ENCODE results near the gene FERMT2. TPM values are rescaled to one million over a fixed set of nuclear protein-coding genes. Genes with fewer than 3 reads are reported as not detected.
A peak's percentile ranks its signal among the peaks of the same experiment; 100 is the strongest.
"Not testable (repeated sequence)": the region's sequence is repeated elsewhere in the genome, so short reads cannot be mapped to it uniquely, and the experiment has no call there.

The FERMT2 gene
- total RNA-seq, 4 donors from 2014 or later = 98.2 to 201 (median 180) TPM

DNA sequence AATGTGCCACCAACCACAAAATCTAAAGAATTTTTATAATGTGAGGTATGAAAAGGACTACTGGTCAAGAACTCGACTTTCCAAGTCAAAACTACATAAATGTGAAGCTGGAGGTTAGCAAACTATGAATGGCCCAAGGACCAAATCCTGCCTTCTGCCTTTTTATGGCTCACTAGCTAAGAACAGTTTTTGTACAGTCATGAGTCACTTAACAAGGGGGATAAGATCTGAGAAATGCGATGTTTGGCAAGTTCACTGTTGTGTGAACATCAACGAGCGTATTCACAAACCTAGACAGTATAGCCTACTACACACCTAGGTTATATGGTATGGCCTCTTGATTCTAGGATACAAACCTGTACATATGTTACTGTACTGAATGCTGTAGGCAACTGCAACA lies 28.2 kb downstream of the FERMT2 start:
- DNase-seq = no peak
- intact Hi-C loops (cut with DNase I; ENCODE audit: low total_unique reads) = no loop called here
- no peak for TF ChIP-seq POLR2A (IDR thresholded peaks at IDR 0.05)
- TF ChIP-seq, protein P1, sequence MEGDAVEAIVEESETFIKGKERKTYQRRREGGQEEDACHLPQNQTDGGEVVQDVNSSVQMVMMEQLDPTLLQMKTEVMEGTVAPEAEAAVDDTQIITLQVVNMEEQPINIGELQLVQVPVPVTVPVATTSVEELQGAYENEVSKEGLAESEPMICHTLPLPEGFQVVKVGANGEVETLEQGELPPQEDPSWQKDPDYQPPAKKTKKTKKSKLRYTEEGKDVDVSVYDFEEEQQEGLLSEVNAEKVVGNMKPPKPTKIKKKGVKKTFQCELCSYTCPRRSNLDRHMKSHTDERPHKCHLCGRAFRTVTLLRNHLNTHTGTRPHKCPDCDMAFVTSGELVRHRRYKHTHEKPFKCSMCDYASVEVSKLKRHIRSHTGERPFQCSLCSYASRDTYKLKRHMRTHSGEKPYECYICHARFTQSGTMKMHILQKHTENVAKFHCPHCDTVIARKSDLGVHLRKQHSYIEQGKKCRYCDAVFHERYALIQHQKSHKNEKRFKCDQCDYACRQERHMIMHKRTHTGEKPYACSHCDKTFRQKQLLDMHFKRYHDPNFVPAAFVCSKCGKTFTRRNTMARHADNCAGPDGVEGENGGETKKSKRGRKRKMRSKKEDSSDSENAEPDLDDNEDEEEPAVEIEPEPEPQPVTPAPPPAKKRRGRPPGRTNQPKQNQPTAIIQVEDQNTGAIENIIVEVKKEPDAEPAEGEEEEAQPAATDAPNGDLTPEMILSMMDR (IDR thresholded peaks at IDR 0.05) = no peak
- Histone ChIP-seq H3K9me3 (no peaks in the 10 kb centered on the region), H3K27me3 (no peaks in the 10 kb centered on the region), H3K4me1 (peaks cover 20 to 23% of the 10 kb centered on the region in 2 donors), H3K36me3 (no peaks in the 10 kb centered on the region), H3K4me3 (no peak overlapping the region), H3K27ac (peak overlapping the region in 1 of 2 donors; percentile 16)

DNA sequence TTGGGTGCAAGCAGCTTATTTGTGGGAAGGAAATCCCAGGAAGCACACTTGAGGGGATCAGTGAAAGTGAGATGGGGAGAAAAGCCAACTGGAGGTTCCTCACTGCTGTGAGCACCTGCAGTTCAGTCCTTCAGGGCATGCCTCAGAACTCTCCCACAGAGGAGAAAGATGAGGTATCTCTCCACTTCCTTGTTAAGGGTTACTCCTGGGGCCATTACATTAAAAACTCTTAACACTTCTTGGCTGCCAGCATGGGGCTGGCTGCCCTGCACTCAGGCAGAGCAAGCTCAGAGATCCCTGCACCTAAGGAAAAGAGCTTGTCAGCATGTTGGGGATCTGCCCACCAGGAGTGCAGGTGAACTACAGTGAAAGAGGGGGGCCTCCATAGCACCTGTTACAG lies 28.8 kb downstream of the FERMT2 start:
- H3K4me1 ChIP-seq = peaks cover 20 to 23% of the 10 kb centered on the region in 2 donors
- H3K36me3 ChIP-seq = no peaks in the 10 kb centered on the region
- peak overlapping the region in 1 of 2 donors; percentile 16 for H3K27ac ChIP-seq
- intact Hi-C loops (cut with DNase I; ENCODE audit: low total_unique reads) = no loop called here
- H3K4me3 ChIP-seq = no peak overlapping the region
- DNase-seq = no peak
- no peak for TF ChIP-seq POLR2A (IDR thresholded peaks at IDR 0.05)
- TF ChIP-seq, protein P1 (IDR thresholded peaks at IDR 0.05) = no peak
- H3K9me3 ChIP-seq = no peaks in the 10 kb centered on the region
- H3K27me3 ChIP-seq = no peaks in the 10 kb centered on the region

DNA sequence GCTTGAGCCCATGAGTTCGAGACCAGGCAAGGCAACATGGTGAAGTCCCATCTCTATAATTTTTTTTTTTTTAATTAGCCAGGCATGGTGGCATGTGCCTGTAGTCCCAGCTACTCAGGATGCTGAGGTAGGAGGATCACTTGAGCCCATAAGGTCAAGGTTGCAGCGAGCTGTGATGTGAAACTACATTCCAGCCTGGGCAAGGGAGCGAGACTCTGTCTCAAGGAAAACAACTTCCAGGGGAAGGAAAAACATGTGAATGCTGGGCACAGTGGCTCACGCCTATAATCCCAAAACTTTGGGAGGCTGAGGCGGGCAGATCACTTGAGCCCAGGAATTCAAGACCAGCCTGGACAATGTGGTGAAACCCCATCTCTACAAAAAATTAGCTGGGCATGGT lies 30.4 kb downstream of the FERMT2 start:
- not testable (repeated sequence) for DNase-seq

GRCh38 chr14:52919971-52920370 lies 30.9 kb downstream of the FERMT2 start:
- TF ChIP-seq POLR2A (IDR thresholded peaks at IDR 0.05) = no peak
- TF ChIP-seq, protein P1 (IDR thresholded peaks at IDR 0.05) = no peak
- Histone ChIP-seq H3K9me3 (no peaks in the 10 kb centered on the region), H3K36me3 (no peaks in the 10 kb centered on the region), H3K4me3 (no peak overlapping the region), H3K27ac (peak overlapping the region; percentile 51 to 68), H3K27me3 (no peaks in the 10 kb centered on the region), H3K4me1 (peaks cover 17 to 20% of the 10 kb centered on the region in 2 donors)
- intact Hi-C loops (cut with DNase I; ENCODE audit: low total_unique reads) = no loop called here
- no peak for DNase-seq

More for the DNA sequence above, 30.4 kb downstream of the FERMT2 start:
- intact Hi-C loops (cut with DNase I; ENCODE audit: low total_unique reads); H3K36me3 ChIP-seq; H3K27me3 ChIP-seq; H3K9me3 ChIP-seq; H3K4me3 ChIP-seq: not testable (repeated sequence)
- Histone ChIP-seq H3K27ac (peak overlapping the region; percentile 51 to 68), H3K4me1 (peaks cover 17 to 20% of the 10 kb centered on the region in 2 donors)

DNA sequence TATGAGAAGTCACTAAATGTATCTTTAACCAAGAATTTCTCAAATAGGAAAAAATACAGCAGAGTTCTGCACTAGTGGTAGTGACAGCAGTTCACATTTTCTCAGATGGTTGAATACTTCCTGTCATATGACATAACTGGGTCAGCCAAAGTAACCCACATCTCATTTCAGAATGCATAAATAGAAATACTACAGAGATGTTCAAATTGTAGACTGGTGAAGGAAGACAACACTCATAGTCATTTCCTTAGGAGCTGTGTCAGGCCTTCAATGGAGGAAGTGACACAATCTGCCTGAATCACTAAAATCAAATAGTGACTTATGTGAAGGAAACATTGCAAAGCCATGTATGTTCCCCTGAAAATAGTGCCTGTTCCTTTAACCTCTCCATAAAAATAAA lies 32.4 kb downstream of the FERMT2 start:
- peak overlapping the region; percentile 51 to 68 for H3K27ac ChIP-seq
- intact Hi-C loops (cut with DNase I; ENCODE audit: low total_unique reads) = no loop called here
- DNase-seq = no peak

More for the DNA sequence above, 32.4 kb downstream of the FERMT2 start:
- no peak for TF ChIP-seq POLR2A (IDR thresholded peaks at IDR 0.05)
- TF ChIP-seq, protein P1 (IDR thresholded peaks at IDR 0.05) = no peak
- no peaks in the 10 kb centered on the region for H3K36me3 ChIP-seq
- H3K4me1 ChIP-seq = peaks cover 15 to 17% of the 10 kb centered on the region in 2 donors
- H3K27me3 ChIP-seq = no peaks in the 10 kb centered on the region
- no peak overlapping the region for H3K4me3 ChIP-seq
- H3K9me3 ChIP-seq = no peaks in the 10 kb centered on the region

Data from uterus (tissue), 4 donors.